ENCODE results near the gene CCDC107. TPM values are rescaled to one million over a fixed set of nuclear protein-coding genes. Genes with fewer than 3 reads are reported as not detected.
A peak's percentile ranks its signal among the peaks of the same experiment; 100 is the strongest.
"Not testable (repeated sequence)": the region's sequence is repeated elsewhere in the genome, so short reads cannot be mapped to it uniquely, and the experiment has no call there.

CCDC107 gene
- total RNA-seq, 4 donors from 2014 or later = 5.0 to 13.2 (median 9.6) TPM

DNA sequence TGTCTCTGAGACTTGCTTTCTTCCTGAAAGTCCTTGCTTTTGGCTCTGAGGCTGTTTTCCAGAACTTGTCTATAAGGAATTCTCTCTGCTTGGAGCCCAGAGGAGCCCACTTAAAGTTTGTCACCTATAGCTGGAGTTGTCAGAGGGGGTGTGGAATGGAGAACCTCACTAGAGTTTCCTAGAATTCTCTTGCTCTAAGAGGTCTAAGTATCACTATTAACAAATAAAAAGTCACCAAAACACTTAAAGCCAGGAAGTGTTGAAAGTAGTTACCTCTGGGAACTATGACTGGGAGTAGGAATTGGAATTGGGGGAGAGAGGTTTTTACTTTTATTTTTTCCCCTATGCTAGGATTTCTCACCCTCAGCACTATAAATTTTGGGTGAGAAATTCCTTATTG, 22.4 kb upstream of the CCDC107 start:
- Histone ChIP-seq H3K27me3 (no peaks in the 10 kb centered on the region), H3K9me3 (no peaks in the 10 kb centered on the region), H3K36me3 (no peaks in the 10 kb centered on the region), H3K27ac (no peak overlapping the region), H3K4me1 (no peaks in the 10 kb centered on the region), H3K4me3 (no peak overlapping the region)
- TF ChIP-seq EP300 (IDR thresholded peaks at IDR 0.05) = no peak
- TF ChIP-seq POLR2A (IDR thresholded peaks at IDR 0.05) = no peak
- TF ChIP-seq POLR2AphosphoS5 (IDR thresholded peaks at IDR 0.05) = no peak
- TF ChIP-seq, protein P1, sequence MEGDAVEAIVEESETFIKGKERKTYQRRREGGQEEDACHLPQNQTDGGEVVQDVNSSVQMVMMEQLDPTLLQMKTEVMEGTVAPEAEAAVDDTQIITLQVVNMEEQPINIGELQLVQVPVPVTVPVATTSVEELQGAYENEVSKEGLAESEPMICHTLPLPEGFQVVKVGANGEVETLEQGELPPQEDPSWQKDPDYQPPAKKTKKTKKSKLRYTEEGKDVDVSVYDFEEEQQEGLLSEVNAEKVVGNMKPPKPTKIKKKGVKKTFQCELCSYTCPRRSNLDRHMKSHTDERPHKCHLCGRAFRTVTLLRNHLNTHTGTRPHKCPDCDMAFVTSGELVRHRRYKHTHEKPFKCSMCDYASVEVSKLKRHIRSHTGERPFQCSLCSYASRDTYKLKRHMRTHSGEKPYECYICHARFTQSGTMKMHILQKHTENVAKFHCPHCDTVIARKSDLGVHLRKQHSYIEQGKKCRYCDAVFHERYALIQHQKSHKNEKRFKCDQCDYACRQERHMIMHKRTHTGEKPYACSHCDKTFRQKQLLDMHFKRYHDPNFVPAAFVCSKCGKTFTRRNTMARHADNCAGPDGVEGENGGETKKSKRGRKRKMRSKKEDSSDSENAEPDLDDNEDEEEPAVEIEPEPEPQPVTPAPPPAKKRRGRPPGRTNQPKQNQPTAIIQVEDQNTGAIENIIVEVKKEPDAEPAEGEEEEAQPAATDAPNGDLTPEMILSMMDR (IDR thresholded peaks at IDR 0.05) = no peak
- DNase-seq (ENCODE audit: low spot score in 2 of 2) = no peak

DNA sequence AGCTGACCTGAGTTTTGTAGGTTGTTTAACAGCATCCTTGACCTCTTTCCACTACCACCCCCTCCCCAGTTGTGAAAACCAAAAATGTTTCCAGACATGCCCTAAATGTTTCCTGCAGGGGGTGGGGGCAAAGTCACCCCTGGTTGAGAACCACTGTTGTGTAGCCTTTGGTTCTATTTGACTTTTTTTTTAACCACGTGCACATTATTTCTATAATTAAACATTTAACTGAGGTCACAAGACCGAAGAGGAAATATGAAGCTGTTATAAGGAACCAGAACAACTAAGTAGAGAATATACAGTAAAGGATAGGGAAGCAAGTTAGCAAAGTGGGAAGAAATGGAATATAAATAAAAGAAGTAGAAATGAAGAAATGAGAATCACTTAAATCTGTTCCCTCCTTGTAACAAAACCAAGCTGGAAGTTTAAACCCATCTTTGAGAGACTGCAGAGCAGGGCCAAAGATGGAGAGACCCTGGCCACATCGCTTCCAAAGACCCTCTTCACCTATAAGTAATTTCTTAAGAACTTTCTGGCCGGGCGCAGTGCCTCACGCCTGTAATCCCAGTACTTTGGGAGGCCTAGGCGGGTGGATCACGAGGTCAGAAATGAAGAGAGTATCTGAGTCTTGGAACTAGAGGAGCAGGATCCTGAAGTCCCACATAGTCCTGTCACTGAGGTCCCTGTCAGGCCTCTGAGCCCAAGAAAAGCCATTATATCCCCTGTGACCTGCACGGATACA, 21.8 kb upstream of the CCDC107 start:
- no peak overlapping the region for H3K4me3 ChIP-seq
- no peak for DNase-seq (ENCODE audit: low spot score in 2 of 2)
- H3K27me3 ChIP-seq = no peaks in the 10 kb centered on the region
- no peaks in the 10 kb centered on the region for H3K36me3 ChIP-seq
- TF ChIP-seq POLR2AphosphoS5 (IDR thresholded peaks at IDR 0.05) (no peak), POLR2A (IDR thresholded peaks at IDR 0.05) (no peak), EP300 (IDR thresholded peaks at IDR 0.05) (no peak)
- TF ChIP-seq, protein P1 (IDR thresholded peaks at IDR 0.05) = no peak
- H3K4me1 ChIP-seq = no peaks in the 10 kb centered on the region
- no peaks in the 10 kb centered on the region for H3K9me3 ChIP-seq
- no peak overlapping the region for H3K27ac ChIP-seq
- 85% methylated on average over 9 of the region's 9 CpGs for WGBS

DNA sequence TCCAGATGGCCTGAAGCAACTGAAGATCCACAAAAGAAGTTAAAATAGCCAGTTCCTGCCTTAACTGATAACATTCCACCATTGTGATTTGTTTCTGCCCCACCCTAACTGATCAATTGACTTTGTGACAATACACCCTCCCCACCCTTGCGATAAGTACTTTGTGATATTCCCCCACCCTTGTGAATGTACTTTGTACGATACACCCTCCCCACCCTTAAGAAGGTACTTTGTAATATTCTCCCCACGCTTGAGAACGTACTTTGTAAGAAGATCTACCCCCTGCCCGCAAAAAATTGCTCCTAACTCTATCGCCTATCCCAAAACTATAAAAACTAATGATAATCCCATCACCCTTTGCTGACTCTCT, 21.2 kb upstream of the CCDC107 start:
- not testable (repeated sequence) for H3K27ac ChIP-seq, H3K4me3 ChIP-seq
- 97% methylated on average over 6 of the region's 6 CpGs for WGBS

DNA sequence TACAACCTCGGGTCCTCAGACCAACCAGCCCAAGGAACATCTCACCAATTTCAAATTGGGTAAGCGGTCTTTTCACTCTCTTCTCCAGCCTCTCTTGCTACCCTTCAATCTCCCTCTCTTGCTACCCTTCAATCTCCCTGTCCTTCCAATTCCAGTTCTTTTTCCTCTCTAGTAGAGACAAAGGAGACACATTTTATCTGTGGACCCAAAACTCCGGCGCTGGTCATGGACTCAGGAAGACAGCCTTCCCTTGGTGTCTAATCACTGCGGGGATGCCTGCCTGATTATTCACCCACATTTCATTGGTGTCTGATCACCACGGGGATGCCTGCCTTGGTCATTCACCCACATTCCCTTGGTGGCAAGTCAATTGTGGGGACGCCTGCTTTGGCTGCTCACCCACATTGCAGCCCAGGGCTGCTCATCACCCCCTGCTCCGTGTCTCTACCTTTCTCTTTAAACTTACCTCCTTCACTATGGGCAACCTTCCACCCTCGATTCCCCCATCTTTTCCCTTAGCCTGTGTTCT, 20.6 kb upstream of the CCDC107 start:
- H3K27me3 ChIP-seq; H3K9me3 ChIP-seq; DNase-seq (ENCODE audit: low spot score in 2 of 2); H3K36me3 ChIP-seq; H3K27ac ChIP-seq; H3K4me3 ChIP-seq; H3K4me1 ChIP-seq: not testable (repeated sequence)
- WGBS = 96% methylated on average over 9 of the region's 9 CpGs

More for the DNA sequence above, 21.2 kb upstream of the CCDC107 start:
- not testable (repeated sequence) for H3K36me3 ChIP-seq; DNase-seq (ENCODE audit: low spot score in 2 of 2); H3K27me3 ChIP-seq; H3K4me1 ChIP-seq; H3K9me3 ChIP-seq

DNA sequence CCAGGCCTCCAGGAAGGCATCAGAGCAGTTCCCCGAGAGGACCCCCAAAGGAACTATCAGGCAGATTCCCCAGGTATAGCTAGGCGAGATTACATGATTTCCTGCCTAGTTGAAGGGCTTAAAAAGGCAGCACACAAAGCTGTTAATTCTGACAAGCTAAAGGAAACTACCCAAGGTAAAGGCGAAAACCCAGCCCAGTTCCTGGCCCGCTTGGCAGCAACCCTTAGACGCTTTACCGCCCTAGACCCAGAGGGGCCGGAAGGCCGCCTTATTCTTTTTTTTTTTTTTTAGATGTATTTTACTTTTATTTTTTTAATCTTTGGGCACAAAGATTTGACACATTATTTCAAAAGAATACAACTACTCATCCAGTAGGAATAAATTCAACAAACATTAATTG, 19.3 kb upstream of the CCDC107 start:
- H3K27me3 ChIP-seq, H3K9me3 ChIP-seq, H3K27ac ChIP-seq, H3K4me3 ChIP-seq, H3K36me3 ChIP-seq, H3K4me1 ChIP-seq: not testable (repeated sequence)
- WGBS = 69% methylated on average over 7 of the region's 8 CpGs
- peak in 1 of 2 donors; percentile 33 for DNase-seq (ENCODE audit: low spot score in 2 of 2)

DNA sequence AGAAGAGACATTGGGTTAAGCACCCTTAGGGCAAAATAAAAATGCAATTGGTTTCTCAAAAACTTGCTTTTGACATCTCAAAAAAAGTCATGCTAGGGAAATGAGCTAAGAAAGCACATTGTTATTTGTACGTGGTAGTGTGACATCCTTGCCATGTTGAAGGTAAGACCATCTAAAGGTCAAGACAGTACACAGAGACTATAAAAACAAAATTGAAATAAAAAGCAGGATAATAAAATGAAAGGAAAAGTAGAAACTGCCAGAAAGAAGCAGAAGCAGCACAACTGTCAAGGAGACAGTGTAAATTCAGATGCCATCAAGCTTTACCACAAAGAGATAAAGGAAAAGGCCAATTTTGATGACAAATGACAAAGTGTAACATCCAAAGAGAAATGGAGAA, 18.9 kb upstream of the CCDC107 start:
- not testable (repeated sequence) for H3K4me3 ChIP-seq; H3K36me3 ChIP-seq; H3K4me1 ChIP-seq; H3K27me3 ChIP-seq; H3K27ac ChIP-seq; DNase-seq (ENCODE audit: low spot score in 2 of 2); H3K9me3 ChIP-seq
- 56% methylated on average over 1 of the region's 1 CpG for WGBS

DNA sequence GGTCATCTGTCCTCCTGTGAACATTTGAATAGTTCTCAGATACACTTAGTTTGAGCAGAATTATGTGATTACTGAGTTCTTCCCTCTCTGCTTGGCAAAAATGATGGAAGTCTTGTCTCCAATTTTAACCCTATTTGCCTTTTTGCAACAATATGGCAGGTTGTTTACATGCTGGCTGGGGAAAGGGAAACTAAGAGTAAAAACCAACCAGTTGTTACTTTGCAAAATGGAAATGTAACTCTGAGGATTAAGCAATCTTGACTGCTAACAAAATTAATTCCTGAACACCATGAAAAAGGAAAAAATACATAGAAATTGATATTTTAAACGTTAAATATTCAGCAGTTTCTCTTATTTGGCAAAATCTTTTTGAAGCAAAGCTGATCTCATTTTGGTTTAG, 18.5 kb upstream of the CCDC107 start:
- TF ChIP-seq POLR2AphosphoS5 (IDR thresholded peaks at IDR 0.05) (no peak), POLR2A (IDR thresholded peaks at IDR 0.05) (no peak), EP300 (IDR thresholded peaks at IDR 0.05) (no peak)
- TF ChIP-seq, protein P1 (IDR thresholded peaks at IDR 0.05) = no peak
- Histone ChIP-seq H3K36me3 (no peaks in the 10 kb centered on the region), H3K9me3 (no peaks in the 10 kb centered on the region), H3K27me3 (no peaks in the 10 kb centered on the region), H3K4me1 (peaks cover 1% of the 10 kb centered on the region), H3K4me3 (no peak overlapping the region), H3K27ac (no peak overlapping the region)
- DNase-seq (ENCODE audit: low spot score in 2 of 2) = no peak
- WGBS = 86% methylated on average over 1 of the region's 1 CpG

DNA sequence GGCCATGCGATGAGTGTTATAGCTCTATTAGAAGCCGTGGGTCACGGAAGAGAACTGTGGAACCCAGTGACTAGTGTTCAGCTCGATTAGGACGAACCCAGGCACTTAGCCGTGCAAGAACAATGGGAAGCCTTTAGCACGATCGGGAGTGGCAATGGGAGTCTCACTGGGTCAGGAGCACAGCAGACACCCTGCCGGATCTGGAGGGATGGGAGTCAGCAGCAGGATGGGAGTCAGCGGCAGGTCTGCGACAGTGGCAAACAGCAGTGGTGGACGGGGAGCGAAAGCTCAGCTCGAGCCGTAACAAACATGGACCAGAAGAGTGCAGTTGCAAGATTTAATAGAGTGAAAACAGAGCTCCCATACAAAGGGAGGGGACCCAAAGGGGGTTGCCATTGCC, 17.7 kb upstream of the CCDC107 start:
- H3K27me3 ChIP-seq, H3K4me3 ChIP-seq, H3K27ac ChIP-seq, H3K4me1 ChIP-seq, H3K9me3 ChIP-seq, H3K36me3 ChIP-seq: not testable (repeated sequence)
- peak in 1 of 2 donors; percentile 25 for DNase-seq (ENCODE audit: low spot score in 2 of 2)
- 96% methylated on average over 15 of the region's 15 CpGs for WGBS

DNA sequence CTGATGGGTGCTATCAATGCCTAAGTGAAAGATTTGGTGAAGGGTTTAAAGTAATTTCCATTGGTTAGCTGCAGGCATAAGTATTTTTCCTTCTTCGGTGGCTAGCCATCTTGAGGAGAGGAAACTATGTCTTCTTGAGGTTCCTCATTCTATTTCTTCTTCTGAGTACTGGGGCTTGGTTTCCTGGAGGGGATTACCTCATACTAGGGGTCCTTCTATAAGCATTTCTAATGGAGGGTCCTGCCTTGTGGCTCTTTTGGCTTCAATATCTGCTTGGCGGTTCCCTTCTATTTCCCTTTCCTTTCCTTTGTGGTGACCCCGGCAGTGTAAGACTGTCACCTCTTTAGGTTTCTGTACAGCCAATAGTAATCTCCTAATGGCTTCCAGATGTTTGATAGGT, 16.6 kb upstream of the CCDC107 start:
- peak in 1 of 2 donors; percentile 0 for DNase-seq (ENCODE audit: low spot score in 2 of 2)
- H3K27me3 ChIP-seq, H3K36me3 ChIP-seq, H3K4me3 ChIP-seq, H3K27ac ChIP-seq, H3K9me3 ChIP-seq: not testable (repeated sequence)
- H3K4me1 ChIP-seq = peaks cover 20% of the 10 kb centered on the region
- 85% methylated on average over 3 of the region's 3 CpGs for WGBS

Data from suprapubic skin (tissue), 4 donors.